Breast epithelium (tissue), 4 donors: ENCODE data around the gene PKD2. TPM values are rescaled to one million over a fixed set of nuclear protein-coding genes. Genes with fewer than 3 reads are reported as not detected.

Source experiments
- DNase-seq, 2 donors: peaks; one replicate each; pipeline ENCODE4 v3.0.0-alpha.2; 2019; ENCODE audit warnings: low spot score in 2 of 2
- H3K27ac ChIP-seq, 2 donors: fragments of 200-600 bp; sonication (generic) in 1 of 2; one replicate each; pipeline ENCODE4 v1.5.1; 2016 to 2019; ENCODE audit warnings: mild to moderate bottlenecking in 1 of 2
- H3K27me3 ChIP-seq, 2 donors: fragments of 200-600 bp; sonication (generic) in 1 of 2; one replicate each; pipeline versions ENCODE4 v1.5.1 to v1.6.0; 2017 to 2019; ENCODE audit warnings: control low read depth in 1 of 2, mild to moderate bottlenecking in 1 of 2
- H3K36me3 ChIP-seq: fragments of 200-600 bp; one replicate; pipeline ENCODE4 v1.5.1; 2019
- H3K4me1 ChIP-seq, 2 donors: fragments of 200-600 bp; sonication (generic); one replicate each; pipeline ENCODE4 v1.5.1; 2016 to 2019; ENCODE audit warnings: control low read depth in 1 of 2
- H3K4me3 ChIP-seq, 3 donors: fragments of 200-600 bp; sonication (generic); 1 replicate in 2 of 3; 2 replicates in 1 of 3; pipeline ENCODE4 v1.5.1; 2016 to 2019; ENCODE audit warnings: mild to moderate bottlenecking in 3 of 3, moderate library complexity in 2 of 3
- H3K9me3 ChIP-seq, 2 donors: fragments of 200-600 bp; sonication (generic) in 1 of 2; one replicate each; pipeline ENCODE4 v1.5.1; 2016 to 2019; ENCODE audit warnings: control low read depth in 1 of 2
- CTCF ChIP-seq, 3 donors: fragments of 450-650 bp; IDR thresholded peaks; one replicate each; pipeline ENCODE4 v1.5.1; 2016 to 2017; ENCODE audit warnings: antibody characterized with exemption in 3 of 3, mild to moderate bottlenecking in 3 of 3, moderate library complexity in 3 of 3
- POLR2A ChIP-seq: fragments of 450-650 bp; IDR thresholded peaks from one replicate; pipeline ENCODE4 v1.6.1; 2016; ENCODE audit warnings: antibody characterized with exemption, mild to moderate bottlenecking, moderate library complexity
- POLR2AphosphoS5 ChIP-seq, 3 donors: sonication (generic); formaldehyde crosslinking; IDR thresholded peaks; one replicate each; pipeline ENCODE4 v1.6.1; 2017; ENCODE audit warnings: antibody characterized with exemption in 3 of 3
- intact Hi-C: fragments of 100-400 bp; cut with DNase I; formaldehyde crosslinking; loops from one replicate; pipeline ENCODE4 v1.15.1; 2023; ENCODE audit warnings: low total_unique reads
- total RNA-seq, 3 donors: library from RNA; depleted of rRNA; stranded (reverse); fragments of >200 nt; gene quantifications; one replicate each; pipeline ENCODE4 v1.1.0, GENCODE V29; 2016

The PKD2 gene
- total RNA-seq, 3 donors from 2014 or later = 60.0 to 66.2 (median 61.3) TPM

- Histone ChIP-seq H3K27me3 (no peaks in the 10 kb centered on the region), H3K9me3 (no peaks in the 10 kb centered on the region), H3K36me3 (no peaks in the 10 kb centered on the region), H3K4me3 (peak overlapping the region; percentile 85 to 91 (median 90)), H3K27ac (no peak overlapping the region), H3K4me1 (no peaks in the 10 kb centered on the region)
- intact Hi-C loops = no loop called here
- TF ChIP-seq POLR2AphosphoS5 (IDR thresholded peaks at IDR 0.05) = no peak
- no peak for TF ChIP-seq POLR2A
- no peak for TF ChIP-seq CTCF (IDR thresholded peaks at IDR 0.05)
- DNase-seq = no peak
Observed at GRCh38 chr4:88008743-88009171, 1.3 kb downstream of the PKD2 start.

- no peak overlapping the region for H3K27ac ChIP-seq
- no peak for TF ChIP-seq POLR2A
- TF ChIP-seq POLR2AphosphoS5 (IDR thresholded peaks at IDR 0.05) = no peak
- no peak for TF ChIP-seq CTCF (IDR thresholded peaks at IDR 0.05)
- intact Hi-C loops = no loop called here
- no peaks in the 10 kb centered on the region for H3K9me3 ChIP-seq
- H3K4me1 ChIP-seq = no peaks in the 10 kb centered on the region
- DNase-seq = no peak
- no peaks in the 10 kb centered on the region for H3K36me3 ChIP-seq
- no peaks in the 10 kb centered on the region for H3K27me3 ChIP-seq
- peak overlapping the region in 1 of 3 donors; percentile 85 for H3K4me3 ChIP-seq
Observed at GRCh38 chr4:88009871-88010270, 2.4 kb downstream of the PKD2 start.

- intact Hi-C loops = no loop called here
- TF ChIP-seq CTCF (IDR thresholded peaks at IDR 0.05) (no peak), POLR2A (no peak), POLR2AphosphoS5 (IDR thresholded peaks at IDR 0.05) (no peak)
- Histone ChIP-seq H3K4me1 (no peaks in the 10 kb centered on the region), H3K27me3 (no peaks in the 10 kb centered on the region), H3K36me3 (no peaks in the 10 kb centered on the region), H3K9me3 (no peaks in the 10 kb centered on the region), H3K27ac (no peak overlapping the region), H3K4me3 (no peak overlapping the region)
- no peak for DNase-seq
Observed at GRCh38 chr4:88010966-88011365, 3.5 kb downstream of the PKD2 start.

GRCh38 chr4:88012647-88013046, 5.2 kb downstream of the PKD2 start:
- intact Hi-C loops = no loop called here
- H3K9me3 ChIP-seq = no peaks in the 10 kb centered on the region
- H3K27ac ChIP-seq = no peak overlapping the region
- no peaks in the 10 kb centered on the region for H3K36me3 ChIP-seq
- no peaks in the 10 kb centered on the region for H3K4me1 ChIP-seq
- TF ChIP-seq POLR2A (no peak), POLR2AphosphoS5 (IDR thresholded peaks at IDR 0.05) (no peak), CTCF (IDR thresholded peaks at IDR 0.05) (no peak)
- no peak for DNase-seq
- no peak overlapping the region for H3K4me3 ChIP-seq
- H3K27me3 ChIP-seq = no peaks in the 10 kb centered on the region

- no peak for TF ChIP-seq POLR2AphosphoS5 (IDR thresholded peaks at IDR 0.05)
- no peak for TF ChIP-seq POLR2A
- TF ChIP-seq CTCF (IDR thresholded peaks at IDR 0.05) = no peak
- Histone ChIP-seq H3K36me3 (no peaks in the 10 kb centered on the region), H3K27me3 (no peaks in the 10 kb centered on the region), H3K4me3 (no peak overlapping the region), H3K4me1 (no peaks in the 10 kb centered on the region), H3K27ac (no peak overlapping the region), H3K9me3 (no peaks in the 10 kb centered on the region)
- intact Hi-C loops = no loop called here
- no peak for DNase-seq
Observed at GRCh38 chr4:88014386-88014905, 7.0 kb downstream of the PKD2 start.
